ENCODE measurements around the gene DHRS4L2.
A peak's percentile ranks its signal among the peaks of the same experiment; 100 is the strongest.
"Not testable (repeated sequence)": the region's sequence is repeated elsewhere in the genome, so short reads cannot be mapped to it uniquely, and the experiment has no call there.

DHRS4L2 gene

GRCh38 chr14:24018978-24019377 lies 30.2 kb downstream of the DHRS4L2 start:
- not testable (repeated sequence) for H3K27ac ChIP-seq (replicated peaks)

GRCh38 chr14:24019944-24020343 lies 31.2 kb downstream of the DHRS4L2 start:
- not testable (repeated sequence) for H3K27ac ChIP-seq (replicated peaks); H3K27me3 ChIP-seq (ENCODE audit: insufficient read depth, poor library complexity, severe bottlenecking); DNase-seq (ENCODE audit: low read depth in 1 of 2, low spot score in 1 of 2); H3K4me3 ChIP-seq (replicated peaks; ENCODE audit: insufficient read depth, low read length)

More at GRCh38 chr14:24018978-24019377, 30.2 kb downstream of the DHRS4L2 start:
- not testable (repeated sequence) for H3K27me3 ChIP-seq (ENCODE audit: insufficient read depth, poor library complexity, severe bottlenecking); H3K4me3 ChIP-seq (replicated peaks; ENCODE audit: insufficient read depth, low read length); DNase-seq (ENCODE audit: low read depth in 1 of 2, low spot score in 1 of 2)

- H3K27me3 ChIP-seq (ENCODE audit: insufficient read depth, poor library complexity, severe bottlenecking); H3K27ac ChIP-seq (replicated peaks); DNase-seq (ENCODE audit: low read depth in 1 of 2, low spot score in 1 of 2); H3K4me3 ChIP-seq (replicated peaks; ENCODE audit: insufficient read depth, low read length): not testable (repeated sequence)
Measured at GRCh38 chr14:24020520-24020919, 31.8 kb downstream of the DHRS4L2 start.

GRCh38 chr14:24024939-24025418 lies 36.2 kb downstream of the DHRS4L2 start:
- not testable (repeated sequence) for H3K27ac ChIP-seq (replicated peaks); H3K4me3 ChIP-seq (replicated peaks; ENCODE audit: insufficient read depth, low read length); H3K27me3 ChIP-seq (ENCODE audit: insufficient read depth, poor library complexity, severe bottlenecking); DNase-seq (ENCODE audit: low read depth in 1 of 2, low spot score in 1 of 2)

- not testable (repeated sequence) for H3K27me3 ChIP-seq (ENCODE audit: insufficient read depth, poor library complexity, severe bottlenecking); DNase-seq (ENCODE audit: low read depth in 1 of 2, low spot score in 1 of 2); H3K27ac ChIP-seq (replicated peaks); H3K4me3 ChIP-seq (replicated peaks; ENCODE audit: insufficient read depth, low read length)
Measured at GRCh38 chr14:24029687-24030086, 41.0 kb downstream of the DHRS4L2 start.

GRCh38 chr14:24031331-24031730 lies 42.6 kb downstream of the DHRS4L2 start:
- not testable (repeated sequence) for H3K27me3 ChIP-seq (ENCODE audit: insufficient read depth, poor library complexity, severe bottlenecking); H3K27ac ChIP-seq (replicated peaks); H3K4me3 ChIP-seq (replicated peaks; ENCODE audit: insufficient read depth, low read length); DNase-seq (ENCODE audit: low read depth in 1 of 2, low spot score in 1 of 2)

GRCh38 chr14:24032727-24033418 lies 44.1 kb downstream of the DHRS4L2 start:
- Histone ChIP-seq H3K4me3 (replicated peaks; ENCODE audit: insufficient read depth, low read length) (no peak overlapping the region), H3K27me3 (ENCODE audit: insufficient read depth, poor library complexity, severe bottlenecking) (no peaks in the 10 kb centered on the region), H3K27ac (replicated peaks) (no peak overlapping the region)
- no peak for TF ChIP-seq POLR2AphosphoS5 (IDR thresholded peaks at IDR 0.05; ENCODE audit: low read depth)
- TF ChIP-seq REST (IDR thresholded peaks at IDR 0.05; ENCODE audit: insufficient replicate concordance, low read depth), result no peak
- TF ChIP-seq SPI1 (IDR thresholded peaks at IDR 0.05; ENCODE audit: borderline replicate concordance, low read depth), result peak; percentile 20; the same call in 1 of the 2 replicates
- TF ChIP-seq GABPA (IDR thresholded peaks at IDR 0.05; ENCODE audit: low read depth), result no peak
- TF ChIP-seq CTCF (IDR thresholded peaks at IDR 0.05; ENCODE audit: insufficient read depth, low read length), result no peak
- peak; percentile 74 to 93 for DNase-seq (ENCODE audit: low read depth in 1 of 2, low spot score in 1 of 2)

GRCh38 chr14:24035769-24036168 lies 47.0 kb downstream of the DHRS4L2 start:
- Histone ChIP-seq H3K27ac (replicated peaks) (peak overlapping the region; percentile 72), H3K4me3 (replicated peaks; ENCODE audit: insufficient read depth, low read length) (peak overlapping the region; percentile 51)
- DNase-seq (ENCODE audit: low read depth in 1 of 2, low spot score in 1 of 2); H3K27me3 ChIP-seq (ENCODE audit: insufficient read depth, poor library complexity, severe bottlenecking): not testable (repeated sequence)
